PC-9 (cell line): ENCODE data around the gene PLCD4. TPM values are rescaled to one million over a fixed set of nuclear protein-coding genes. Genes with fewer than 3 reads are reported as not detected.

Experiments
- BruUV-seq: library from RNA; stranded (reverse); fragments of 400-500 nt; replicated peaks from 2 replicates; lab custom pipeline; 2021; lab: Mats Ljungman, UMichigan
- CTCF ChIA-PET: fragments of 300-600 bp; sonication (Branson Sonifier 250); formaldehyde crosslinking; loops from one replicate; lab custom pipeline; 2022; ENCODE audit warnings: antibody characterized with exemption; lab: Charles Lee
- POLR2A ChIA-PET: fragments of 300-600 bp; sonication (Branson Sonifier 250); formaldehyde crosslinking; loops from one replicate; lab custom pipeline; 2022; ENCODE audit warnings: antibody characterized with exemption; ENCODE audit not compliant: unreplicated experiment; lab: Charles Lee
- DNase-seq, 2 experiments: peaks; one replicate each; pipeline versions ENCODE4 v3.0.0 to v3.0.0-alpha.2; 2015 to 2022; ENCODE audit warnings: mixed read lengths in 1 of 2
- H2AFZ ChIP-seq: fragments of 200-600 bp; sonication (generic); 2 replicates; pipeline ENCODE4 v1.8.1; 2017; ENCODE audit warnings: antibody characterized with exemption
- H3F3A ChIP-seq: fragments of 200-600 bp; sonication (generic); 2 replicates; pipeline ENCODE4 v1.8.1; 2017; ENCODE audit warnings: antibody characterized with exemption, mild to moderate bottlenecking, low read depth; ENCODE audit not compliant: insufficient read depth
- H3K27ac ChIP-seq: fragments of 200-600 bp; sonication (generic); 2 replicates; pipeline ENCODE4 v1.6.1; 2016; ENCODE audit warnings: mixed run types
- H3K27me3 ChIP-seq: fragments of 200-600 bp; sonication (generic); 2 replicates; pipeline ENCODE4 v1.6.1; 2016; ENCODE audit warnings: low read depth, mixed run types; ENCODE audit not compliant: insufficient read depth
- H3K36me3 ChIP-seq: fragments of 200-600 bp; sonication (generic); 2 replicates; pipeline ENCODE4 v1.6.1; 2016; ENCODE audit warnings: low read depth, mixed run types
- H3K4me1 ChIP-seq: fragments of 200-600 bp; sonication (generic); replicated peaks from 2 replicates; pipeline ENCODE4 v1.6.1; 2016; ENCODE audit warnings: mixed run types; ENCODE audit not compliant: insufficient read depth
- H3K4me2 ChIP-seq: fragments of 200-600 bp; sonication (generic); 2 replicates; pipeline ENCODE4 v1.6.1; 2017; ENCODE audit warnings: mixed run types
- H3K4me3 ChIP-seq: fragments of 200-600 bp; sonication (generic); 2 replicates; pipeline ENCODE4 v1.6.1; 2016; ENCODE audit warnings: mixed run types
- H3K79me2 ChIP-seq: fragments of 200-600 bp; sonication (generic); 2 replicates; pipeline ENCODE4 v1.6.1; 2017; ENCODE audit warnings: low read depth, mixed run types
- H3K9me2 ChIP-seq: fragments of 200-600 bp; sonication (generic); 2 replicates; pipeline ENCODE4 v1.8.1; 2017; ENCODE audit warnings: mild to moderate bottlenecking; ENCODE audit not compliant: insufficient read depth
- H3K9me3 ChIP-seq: fragments of 200-600 bp; sonication (generic); 2 replicates; pipeline ENCODE4 v1.8.1; 2016; ENCODE audit warnings: low read depth; ENCODE audit not compliant: insufficient read depth
- H4K20me1 ChIP-seq: fragments of 200-600 bp; sonication (generic); 2 replicates; pipeline ENCODE4 v1.8.1; 2017; ENCODE audit not compliant: insufficient read depth
- CTCF ChIP-seq: fragments of 200-600 bp; sonication (generic); conservative IDR thresholded peaks from 2 replicates; pipeline ENCODE4 v1.6.1; 2017; ENCODE audit warnings: mixed run types, antibody characterized with exemption, mild to moderate bottlenecking, moderate library complexity
- EZH2 ChIP-seq: fragments of 200-600 bp; sonication (generic); IDR thresholded peaks from 2 replicates; pipeline ENCODE4 v1.8.0; 2017; ENCODE audit warnings: antibody characterized with exemption, low read depth
- intact Hi-C: fragments of 100-400 bp; cut with micrococcal nuclease; formaldehyde crosslinking; loops from one replicate; pipeline ENCODE4 v1.10.0; 2022; ENCODE audit not compliant: unreplicated experiment
- total RNA-seq: library from RNA; stranded (reverse); gene quantifications from 2 replicates; pipeline ENCODE4 v1.2.3, GENCODE V29; 2021

Gene PLCD4
- total RNA-seq, 1 experiment from 2014 or later = 0.74 TPM

DNA sequence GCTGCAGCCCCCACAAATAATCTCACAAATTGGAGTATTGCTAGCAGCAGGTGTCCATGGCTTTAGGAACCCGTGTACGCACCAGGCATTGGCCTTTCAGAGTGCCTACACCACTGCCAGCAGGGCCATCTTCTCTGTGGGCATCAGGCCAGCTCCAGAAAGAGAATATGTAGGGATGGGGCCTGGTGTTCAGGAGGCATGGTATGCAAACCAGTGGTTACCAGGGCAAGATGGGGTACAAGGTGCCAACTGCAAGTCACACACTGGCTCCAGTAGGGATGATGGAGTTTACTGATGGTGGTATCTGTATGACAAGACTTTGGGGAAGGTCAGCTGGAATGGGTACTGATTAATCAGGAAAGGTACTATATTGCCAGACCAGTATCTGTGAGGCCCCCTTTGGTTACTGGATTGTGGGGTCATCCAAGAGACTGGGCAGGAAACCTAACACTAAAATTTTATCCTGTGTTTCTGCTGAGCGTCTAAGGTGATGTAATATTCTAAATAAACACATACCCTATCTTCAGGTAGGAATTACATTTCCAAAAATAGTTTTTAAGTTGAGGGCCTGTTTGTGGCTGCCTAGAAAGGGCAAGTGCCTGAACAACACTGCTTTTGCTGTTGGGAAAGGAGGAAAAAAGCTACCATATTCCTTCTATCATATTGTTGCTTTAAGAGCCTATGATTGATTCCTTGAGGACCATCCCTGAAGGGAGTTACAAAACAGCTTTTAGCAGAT lies 30.0 kb upstream of the PLCD4 start:
- POLR2A ChIA-PET = no interaction called here
- 0 out of 2 replicates have a peak, but pooled peaks cover 13% of the 10 kb centered on the region for H4K20me1 ChIP-seq

DNA sequence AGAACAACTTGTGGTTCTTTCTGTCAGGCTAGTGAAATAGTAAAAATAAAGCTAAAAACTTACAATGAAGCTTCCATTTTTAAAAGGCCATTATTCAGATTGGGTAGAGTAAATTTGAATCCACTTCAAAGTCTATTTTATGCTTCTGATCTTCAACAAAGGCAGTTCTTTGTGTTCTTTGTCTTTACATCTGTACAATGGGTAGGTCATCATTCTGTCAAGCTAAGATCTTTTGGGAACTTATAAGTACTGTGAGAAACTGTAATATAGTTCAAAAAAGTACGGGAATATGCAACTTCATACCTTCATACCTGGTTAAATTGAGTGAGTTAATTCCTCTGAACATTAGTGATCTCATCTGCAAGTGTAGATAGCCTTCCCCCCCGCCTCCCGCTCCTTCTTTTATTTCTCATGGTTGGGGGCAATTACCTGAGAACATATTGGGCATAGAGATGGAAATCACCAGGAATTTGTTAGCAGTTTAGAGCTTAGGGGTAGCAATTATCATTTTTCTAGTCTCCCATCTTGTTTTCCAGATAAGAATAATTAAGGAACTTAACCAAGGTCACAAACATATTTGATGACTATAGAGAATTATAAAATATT lies 29.3 kb upstream of the PLCD4 start:
- Histone ChIP-seq H2AFZ (no peak overlapping the region), H4K20me1 (0 out of 2 replicates have a peak, but pooled peaks cover 13% of the 10 kb centered on the region), H3F3A (peaks cover 11% of the 10 kb centered on the region), H3K9me2 (no peaks in the 10 kb centered on the region), H3K36me3 (peaks cover 26% of the 10 kb centered on the region; the same call in 1 of the 2 replicates), H3K79me2 (peaks cover 51% of the 10 kb centered on the region), H3K9me3 (no peaks in the 10 kb centered on the region), H3K27me3 (no peaks in the 10 kb centered on the region), H3K27ac (no peak overlapping the region), H3K4me3 (no peak overlapping the region), H3K4me1 (no peaks in the 10 kb centered on the region), H3K4me2 (no peak overlapping the region)
- no peak for DNase-seq
- ChIA-PET POLR2A (no interaction called here), CTCF (interaction anchor here (0.5 kb wide), 1 partner anchor 356 kb away, joined by 3 read pairs; no protein-coding TSS in a partner anchor)
- TF ChIP-seq CTCF (no peak), EZH2 (no peak)
- no TSS peak for BruUV-seq
- intact Hi-C loops = no loop called here

More for the DNA sequence above, 30.0 kb upstream of the PLCD4 start:
- intact Hi-C loops = no loop called here
- TF ChIP-seq CTCF = no peak
- no peak for TF ChIP-seq EZH2
- CTCF ChIA-PET = interaction anchor here (0.5 kb wide), 1 partner anchor 355 kb away, joined by 3 read pairs; no protein-coding TSS in a partner anchor
- no peaks in the 10 kb centered on the region for H3K9me3 ChIP-seq
- H2AFZ ChIP-seq = no peak overlapping the region
- DNase-seq = no peak
- no peaks in the 10 kb centered on the region for H3K4me1 ChIP-seq
- BruUV-seq = no TSS peak
- H3F3A ChIP-seq = peaks cover 9% of the 10 kb centered on the region
- no peak overlapping the region for H3K4me2 ChIP-seq
- no peak overlapping the region for H3K27ac ChIP-seq
- peaks cover 54% of the 10 kb centered on the region for H3K79me2 ChIP-seq
- no peaks in the 10 kb centered on the region for H3K9me2 ChIP-seq
- no peaks in the 10 kb centered on the region for H3K27me3 ChIP-seq
- peaks cover 29% of the 10 kb centered on the region; the same call in 1 of the 2 replicates for H3K36me3 ChIP-seq
- H3K4me3 ChIP-seq = no peak overlapping the region

DNA sequence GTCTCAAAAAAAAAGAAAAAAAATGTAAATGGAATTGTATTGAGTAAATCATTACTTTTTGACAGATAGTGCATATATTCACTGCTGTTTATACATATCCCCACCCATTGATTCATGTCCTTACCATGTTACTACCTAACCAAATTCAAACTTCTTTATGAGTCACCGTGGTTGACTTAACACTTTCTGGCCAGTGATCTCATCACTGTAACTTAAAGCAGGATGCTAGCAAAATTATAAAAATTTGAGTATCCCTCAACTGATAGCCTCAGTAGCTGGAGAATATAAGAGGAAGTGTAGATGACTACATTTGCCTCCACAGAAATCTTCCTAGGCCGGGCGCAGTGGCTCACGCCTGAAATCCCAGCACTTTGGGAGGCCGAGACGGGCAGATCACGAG lies 25.6 kb upstream of the PLCD4 start:
- H3K27ac ChIP-seq = no peak overlapping the region

More for the DNA sequence above, 25.6 kb upstream of the PLCD4 start:
- Histone ChIP-seq H3K79me2 (peaks cover 21% of the 10 kb centered on the region), H3F3A (peaks cover 11% of the 10 kb centered on the region), H3K9me2 (no peaks in the 10 kb centered on the region), H2AFZ (no peak overlapping the region), H3K4me3 (no peak overlapping the region), H3K27me3 (no peaks in the 10 kb centered on the region), H4K20me1 (0 out of 2 replicates have a peak, but pooled peaks cover 13% of the 10 kb centered on the region), H3K36me3 (peaks cover 19% of the 10 kb centered on the region; the same call in 1 of the 2 replicates), H3K4me2 (no peak overlapping the region), H3K4me1 (no peaks in the 10 kb centered on the region), H3K9me3 (no peaks in the 10 kb centered on the region)
- peak in 1 of 2 experiments; percentile 40 for DNase-seq
- intact Hi-C loops = no loop called here
- no peak for TF ChIP-seq CTCF
- no peak for TF ChIP-seq EZH2
- POLR2A ChIA-PET = no interaction called here
- BruUV-seq = no TSS peak
- CTCF ChIA-PET = interaction anchor here (0.6 to 0.9 kb wide), 3 partner anchors 24 to 285 kb away, joined by 4 to 6 read pairs (median 5); no protein-coding TSS in a partner anchor
